ENCODE results near the gene CEBPG. TPM values are rescaled to one million over a fixed set of nuclear protein-coding genes. Genes with fewer than 3 reads are reported as not detected.

Gene CEBPG
- total RNA-seq, 1 experiment from 2014 or later, result 48.6 TPM

DNA sequence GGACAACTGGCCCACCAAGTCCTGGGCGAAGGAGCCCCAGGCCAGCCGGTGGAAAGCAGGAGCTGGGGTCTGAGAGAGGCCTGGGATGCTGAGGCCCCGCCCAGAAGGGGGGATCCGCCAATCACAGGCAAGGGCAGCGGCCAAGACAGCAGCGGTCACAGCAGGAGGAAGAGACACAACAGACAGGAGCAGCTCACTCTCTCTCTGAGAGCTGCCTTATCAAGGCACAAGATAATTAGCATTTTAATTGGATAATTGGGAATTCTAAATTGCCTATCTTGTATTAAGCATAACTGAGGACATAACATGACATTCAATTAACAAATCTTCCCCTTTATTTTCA lies 46.2 kb downstream of the CEBPG start:
- no peak for TF ChIP-seq EZH2 (IDR thresholded peaks at IDR 0.05; ENCODE audit: borderline replicate concordance, low read depth, low read length, poor library complexity, severe bottlenecking)
- TF ChIP-seq, protein P1, sequence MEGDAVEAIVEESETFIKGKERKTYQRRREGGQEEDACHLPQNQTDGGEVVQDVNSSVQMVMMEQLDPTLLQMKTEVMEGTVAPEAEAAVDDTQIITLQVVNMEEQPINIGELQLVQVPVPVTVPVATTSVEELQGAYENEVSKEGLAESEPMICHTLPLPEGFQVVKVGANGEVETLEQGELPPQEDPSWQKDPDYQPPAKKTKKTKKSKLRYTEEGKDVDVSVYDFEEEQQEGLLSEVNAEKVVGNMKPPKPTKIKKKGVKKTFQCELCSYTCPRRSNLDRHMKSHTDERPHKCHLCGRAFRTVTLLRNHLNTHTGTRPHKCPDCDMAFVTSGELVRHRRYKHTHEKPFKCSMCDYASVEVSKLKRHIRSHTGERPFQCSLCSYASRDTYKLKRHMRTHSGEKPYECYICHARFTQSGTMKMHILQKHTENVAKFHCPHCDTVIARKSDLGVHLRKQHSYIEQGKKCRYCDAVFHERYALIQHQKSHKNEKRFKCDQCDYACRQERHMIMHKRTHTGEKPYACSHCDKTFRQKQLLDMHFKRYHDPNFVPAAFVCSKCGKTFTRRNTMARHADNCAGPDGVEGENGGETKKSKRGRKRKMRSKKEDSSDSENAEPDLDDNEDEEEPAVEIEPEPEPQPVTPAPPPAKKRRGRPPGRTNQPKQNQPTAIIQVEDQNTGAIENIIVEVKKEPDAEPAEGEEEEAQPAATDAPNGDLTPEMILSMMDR (conservative IDR thresholded peaks at IDR 0.05; ENCODE audit: low read depth, low read length), result no peak
- Histone ChIP-seq H3K27ac (ENCODE audit: low read depth, low read length, poor library complexity, severe bottlenecking) (no peak overlapping the region), H3K36me3 (ENCODE audit: insufficient read depth, low read length, poor library complexity, severe bottlenecking) (no peaks in the 10 kb centered on the region), H3K9me3 (ENCODE audit: low read depth, low read length, poor library complexity, severe bottlenecking) (no peaks in the 10 kb centered on the region), H3K4me1 (ENCODE audit: insufficient read depth, low read length, poor library complexity, severe bottlenecking) (no peaks in the 10 kb centered on the region), H3K27me3 (replicated peaks; ENCODE audit: insufficient read depth, low read depth, low read length, poor library complexity) (no peaks in the 10 kb centered on the region), H3K4me3 (ENCODE audit: low read depth, low read length, poor library complexity, severe bottlenecking) (no peak overlapping the region)
- ChIA-PET POLR2A (ENCODE audit: low non-redundant PET) (no interaction called here), CTCF (no interaction called here)
- BruUV-seq (replicated peaks), result no TSS peak
- no peak for DNase-seq (ENCODE audit: low spot score)
- intact Hi-C loops (cut with micrococcal nuclease; ENCODE audit: unreplicated experiment), result no loop called here

DNA sequence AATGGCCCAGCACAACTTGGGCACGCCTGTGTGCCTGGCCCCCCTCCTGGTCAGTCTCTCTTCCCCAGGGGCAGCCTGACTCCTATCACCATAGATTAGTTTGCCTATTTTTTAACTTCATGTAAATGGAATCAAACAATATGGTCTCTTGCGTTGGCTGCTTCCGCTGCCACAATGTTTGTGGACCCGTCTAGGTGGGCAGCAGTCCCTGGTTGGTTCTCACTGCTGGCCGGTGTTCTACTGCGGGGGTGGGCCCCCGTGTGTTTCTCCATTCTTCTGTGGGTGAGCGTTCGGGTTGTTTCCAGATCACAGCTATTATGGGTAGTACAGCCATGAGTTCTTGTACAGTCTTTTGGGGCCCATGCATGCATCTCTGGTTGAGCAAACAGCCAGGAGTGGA lies 47.3 kb downstream of the CEBPG start:
- Histone ChIP-seq H3K27ac (ENCODE audit: low read depth, low read length, poor library complexity, severe bottlenecking) (no peak overlapping the region), H3K36me3 (ENCODE audit: insufficient read depth, low read length, poor library complexity, severe bottlenecking) (no peaks in the 10 kb centered on the region), H3K4me1 (ENCODE audit: insufficient read depth, low read length, poor library complexity, severe bottlenecking) (no peaks in the 10 kb centered on the region), H3K9me3 (ENCODE audit: low read depth, low read length, poor library complexity, severe bottlenecking) (no peaks in the 10 kb centered on the region), H3K27me3 (replicated peaks; ENCODE audit: insufficient read depth, low read depth, low read length, poor library complexity) (no peaks in the 10 kb centered on the region), H3K4me3 (ENCODE audit: low read depth, low read length, poor library complexity, severe bottlenecking) (no peak overlapping the region)
- no TSS peak for BruUV-seq (replicated peaks)
- CTCF ChIA-PET, result no interaction called here
- POLR2A ChIA-PET (ENCODE audit: low non-redundant PET), result no interaction called here
- intact Hi-C loops (cut with micrococcal nuclease; ENCODE audit: unreplicated experiment), result no loop called here
- DNase-seq (ENCODE audit: low spot score), result no peak
- TF ChIP-seq, protein P1 (conservative IDR thresholded peaks at IDR 0.05; ENCODE audit: low read depth, low read length), result no peak
- TF ChIP-seq EZH2 (IDR thresholded peaks at IDR 0.05; ENCODE audit: borderline replicate concordance, low read depth, low read length, poor library complexity, severe bottlenecking), result no peak

DNA sequence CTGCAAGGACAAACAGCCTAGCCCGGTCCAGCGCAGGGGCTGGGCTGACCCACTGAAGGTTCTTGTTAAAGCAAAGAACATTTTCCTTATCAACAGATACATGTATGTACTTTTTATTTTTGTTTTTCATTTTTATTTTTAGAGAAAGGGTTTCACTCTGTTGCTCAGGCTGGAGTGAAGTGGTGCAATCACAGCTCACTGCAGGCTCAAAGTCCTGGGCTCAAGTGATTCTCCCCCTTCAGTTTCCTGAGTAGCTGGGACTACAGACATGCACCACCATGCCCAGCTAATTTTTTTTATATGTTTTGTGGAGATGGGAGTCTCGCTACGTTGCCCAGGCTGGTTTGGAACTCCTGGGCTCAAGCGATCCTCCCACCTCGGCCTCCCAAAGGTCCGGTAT lies 47.9 kb downstream of the CEBPG start:
- no peak overlapping the region for H3K27ac ChIP-seq (ENCODE audit: low read depth, low read length, poor library complexity, severe bottlenecking)
- H3K9me3 ChIP-seq (ENCODE audit: low read depth, low read length, poor library complexity, severe bottlenecking), result no peaks in the 10 kb centered on the region
- no peak for TF ChIP-seq EZH2 (IDR thresholded peaks at IDR 0.05; ENCODE audit: borderline replicate concordance, low read depth, low read length, poor library complexity, severe bottlenecking)
- TF ChIP-seq, protein P1 (conservative IDR thresholded peaks at IDR 0.05; ENCODE audit: low read depth, low read length), result no peak
- no peaks in the 10 kb centered on the region for H3K27me3 ChIP-seq (replicated peaks; ENCODE audit: insufficient read depth, low read depth, low read length, poor library complexity)
- no peaks in the 10 kb centered on the region for H3K4me1 ChIP-seq (ENCODE audit: insufficient read depth, low read length, poor library complexity, severe bottlenecking)
- H3K4me3 ChIP-seq (ENCODE audit: low read depth, low read length, poor library complexity, severe bottlenecking), result no peak overlapping the region
- CTCF ChIA-PET, result no interaction called here
- no TSS peak for BruUV-seq (replicated peaks)
- POLR2A ChIA-PET (ENCODE audit: low non-redundant PET), result no interaction called here
- intact Hi-C loops (cut with micrococcal nuclease; ENCODE audit: unreplicated experiment), result no loop called here
- no peak for DNase-seq (ENCODE audit: low spot score)
- no peaks in the 10 kb centered on the region for H3K36me3 ChIP-seq (ENCODE audit: insufficient read depth, low read length, poor library complexity, severe bottlenecking)
